T-helper 2 cell treated with Interferon-gamma antibody and Interleukin-4, amounts not matched to agents 100 ng/mL and 5 ng/mL, for 36 hours (primary cell): ENCODE data around the gene MUS81. TPM values are rescaled to one million over a fixed set of nuclear protein-coding genes. Genes with fewer than 3 reads are reported as not detected.
"Not testable (repeated sequence)": the region's sequence is repeated elsewhere in the genome, so short reads cannot be mapped to it uniquely, and the experiment has no call there.

Source experiments
- intact Hi-C: fragments of 100-400 bp; cut with micrococcal nuclease; formaldehyde crosslinking; loops from one replicate; pipeline ENCODE4 v1.15.1; 2023
- total RNA-seq: library from RNA; stranded (reverse); gene quantifications from 2 replicates; pipeline ENCODE4 v1.2.3, GENCODE V29; 2022

MUS81 gene
- total RNA-seq, 1 donor from 2014 or later, result 94.0 TPM

GRCh38 chr11:65847746-65848145 lies 12.5 kb upstream of the MUS81 start:
- intact Hi-C loops, result no loop called here

- intact Hi-C loops, result not testable (repeated sequence)
Observed at GRCh38 chr11:65848693-65849092, 11.5 kb upstream of the MUS81 start.

- intact Hi-C loops, result no loop called here
Observed at GRCh38 chr11:65849366-65849765, 10.9 kb upstream of the MUS81 start.

GRCh38 chr11:65849771-65850216 lies 10.4 kb upstream of the MUS81 start:
- intact Hi-C loops, result no loop called here

- intact Hi-C loops, result no loop called here
Observed at GRCh38 chr11:65850217-65851082, 9.8 kb upstream of the MUS81 start.

- intact Hi-C loops, result no loop called here
Observed at GRCh38 chr11:65851083-65851579, 9.1 kb upstream of the MUS81 start.

- intact Hi-C loops, result no loop called here
Observed at GRCh38 chr11:65851811-65852507, 8.3 kb upstream of the MUS81 start.

- intact Hi-C loops, result no loop called here
Observed at GRCh38 chr11:65852508-65853245, 7.6 kb upstream of the MUS81 start.

- intact Hi-C loops, result no loop called here
Observed at GRCh38 chr11:65853246-65853979, 6.8 kb upstream of the MUS81 start.

GRCh38 chr11:65854161-65854592 lies 6.1 kb upstream of the MUS81 start:
- intact Hi-C loops, result no loop called here

GRCh38 chr11:65854852-65855837 lies 5.1 kb upstream of the MUS81 start:
- intact Hi-C loops, result no loop called here

- intact Hi-C loops, result no loop called here
Observed at GRCh38 chr11:65855927-65856363, 4.3 kb upstream of the MUS81 start.

GRCh38 chr11:65856689-65857499 lies 3.3 kb upstream of the MUS81 start:
- intact Hi-C loops, result no loop called here

- intact Hi-C loops, result no loop called here
Observed at GRCh38 chr11:65857500-65857852, 2.8 kb upstream of the MUS81 start.

- intact Hi-C loops, result loop anchor here (1.0 to 2.0 kb wide), 6 partner anchors 30 to 411 kb away; partner anchors contain the start of genes C11orf68, DRAP1, FIBP and KAT5
Observed at GRCh38 chr11:65857853-65858680, 2.2 kb upstream of the MUS81 start, which contains the start of gene CFL1. Gene CFL1 (minus strand): TSS chr11:65858180. CDS start chr11:65858099, 81 bp downstream.

GRCh38 chr11:65858681-65859087 lies 1.5 kb upstream of the MUS81 start:
- intact Hi-C loops, result loop anchor here (1.0 to 2.0 kb wide), 8 partner anchors 30 to 410 kb away; partner anchors contain the start of genes BANF1, C11orf68, DRAP1 and EIF1AD

- intact Hi-C loops, result loop anchor here (1.0 to 2.0 kb wide), 5 partner anchors 143 to 410 kb away; partner anchors contain the start of genes BANF1, EIF1AD, RAB1B and SF3B2
Observed at GRCh38 chr11:65859095-65859811, 980 bp upstream of the MUS81 start.
